Measurements from ENCODE around the gene DPEP2. TPM values are rescaled to one million over a fixed set of nuclear protein-coding genes. Genes with fewer than 3 reads are reported as not detected.
"Not testable (repeated sequence)": the region's sequence is repeated elsewhere in the genome, so short reads cannot be mapped to it uniquely, and the experiment has no call there.

The DPEP2 gene
- total and polyA plus RNA-seq, 2 of the 13 experiments (the other 11 are each of a cell fraction or from before 2014, with no cell fraction given), result 0.18 TPM; not detected in 1

GRCh38 chr16:67972285-67972684, 27.0 kb downstream of the DPEP2 start:
- in situ Hi-C loops (cut with HindIII; ENCODE audit: extremely low pct_ligation_motif_present, low pct_unique_long_range_greater_than_20kb); H3K9me3 ChIP-seq (ENCODE audit: low read length); ATAC-seq; FAIRE-seq; intact Hi-C loops (cut with micrococcal nuclease; ENCODE audit: unreplicated experiment); POLR2A ChIA-PET; H4K20me1 ChIP-seq (ENCODE audit: insufficient read depth, low read length); H3K27ac ChIP-seq (ENCODE audit: extremely low read length, insufficient read depth, low read length); H3K4me2 ChIP-seq (ENCODE audit: low read depth, low read length); H2AFZ ChIP-seq (ENCODE audit: low read length); H3K4me3 ChIP-seq (replicated peaks in 1 of 3; ENCODE audit: insufficient read depth in 1 of 3, low read depth in 2 of 3, low read length in 3 of 3); H3K36me3 ChIP-seq (replicated peaks in 1 of 2; ENCODE audit: control insufficient read depth in 1 of 2, insufficient read depth in 2 of 2, low read length in 2 of 2); H3K9ac ChIP-seq (ENCODE audit: insufficient read depth, low read depth, low read length); DNase-seq (ENCODE audit: low spot score); CTCF ChIA-PET (ENCODE audit: low intra/inter-chr PET ratio, low total read pairs); BruUV-seq (replicated peaks): not testable (repeated sequence)
- H3K27me3 ChIP-seq (ENCODE audit: control insufficient read depth in 1 of 2, insufficient read depth in 2 of 2, low read length in 2 of 2), result peaks cover 5 to 27% of the 10 kb centered on the region in 2 experiments; a peak in 4 of 5 replicates
- WGBS (ENCODE audit: low lambda C conversion rate), result 43% methylated on average over 7 of the region's 7 CpGs
- peaks cover 15% of the 10 kb centered on the region for H3K79me2 ChIP-seq (ENCODE audit: insufficient read depth, low read length)
- TF ChIP-seq ZNF441 (CRISPR knock-in tag; IDR thresholded peaks at IDR 0.05; ENCODE audit: borderline replicate concordance) (peak; percentile 97), EED (CRISPR knock-in tag; IDR thresholded peaks at IDR 0.05) (peak; percentile 43; the same call in 1 of the 2 replicates), ZNF362 (CRISPR knock-in tag; IDR thresholded peaks at IDR 0.05; ENCODE audit: borderline replicate concordance) (peak; percentile 45; the same call in 1 of the 2 replicates)
- peaks cover 56% of the 10 kb centered on the region for H3K4me1 ChIP-seq (ENCODE audit: insufficient read depth, low read length)

- H3K27me3 ChIP-seq (ENCODE audit: control insufficient read depth in 1 of 2, insufficient read depth in 2 of 2, low read length in 2 of 2), result peaks cover 3 to 15% of the 10 kb centered on the region in 2 experiments; a peak in 4 of 5 replicates
- intact Hi-C loops (cut with micrococcal nuclease; ENCODE audit: unreplicated experiment), result no loop called here
- TF ChIP-seq ZNF20 (CRISPR knock-in tag; IDR thresholded peaks at IDR 0.05) (0 out of 2 replicates have a peak, but pooled peaks have one; percentile 1), ZNF501 (CRISPR knock-in tag; IDR thresholded peaks at IDR 0.05) (0 out of 2 replicates have a peak, but pooled peaks have one; percentile 35)
- TF ChIP-seq, protein P1, sequence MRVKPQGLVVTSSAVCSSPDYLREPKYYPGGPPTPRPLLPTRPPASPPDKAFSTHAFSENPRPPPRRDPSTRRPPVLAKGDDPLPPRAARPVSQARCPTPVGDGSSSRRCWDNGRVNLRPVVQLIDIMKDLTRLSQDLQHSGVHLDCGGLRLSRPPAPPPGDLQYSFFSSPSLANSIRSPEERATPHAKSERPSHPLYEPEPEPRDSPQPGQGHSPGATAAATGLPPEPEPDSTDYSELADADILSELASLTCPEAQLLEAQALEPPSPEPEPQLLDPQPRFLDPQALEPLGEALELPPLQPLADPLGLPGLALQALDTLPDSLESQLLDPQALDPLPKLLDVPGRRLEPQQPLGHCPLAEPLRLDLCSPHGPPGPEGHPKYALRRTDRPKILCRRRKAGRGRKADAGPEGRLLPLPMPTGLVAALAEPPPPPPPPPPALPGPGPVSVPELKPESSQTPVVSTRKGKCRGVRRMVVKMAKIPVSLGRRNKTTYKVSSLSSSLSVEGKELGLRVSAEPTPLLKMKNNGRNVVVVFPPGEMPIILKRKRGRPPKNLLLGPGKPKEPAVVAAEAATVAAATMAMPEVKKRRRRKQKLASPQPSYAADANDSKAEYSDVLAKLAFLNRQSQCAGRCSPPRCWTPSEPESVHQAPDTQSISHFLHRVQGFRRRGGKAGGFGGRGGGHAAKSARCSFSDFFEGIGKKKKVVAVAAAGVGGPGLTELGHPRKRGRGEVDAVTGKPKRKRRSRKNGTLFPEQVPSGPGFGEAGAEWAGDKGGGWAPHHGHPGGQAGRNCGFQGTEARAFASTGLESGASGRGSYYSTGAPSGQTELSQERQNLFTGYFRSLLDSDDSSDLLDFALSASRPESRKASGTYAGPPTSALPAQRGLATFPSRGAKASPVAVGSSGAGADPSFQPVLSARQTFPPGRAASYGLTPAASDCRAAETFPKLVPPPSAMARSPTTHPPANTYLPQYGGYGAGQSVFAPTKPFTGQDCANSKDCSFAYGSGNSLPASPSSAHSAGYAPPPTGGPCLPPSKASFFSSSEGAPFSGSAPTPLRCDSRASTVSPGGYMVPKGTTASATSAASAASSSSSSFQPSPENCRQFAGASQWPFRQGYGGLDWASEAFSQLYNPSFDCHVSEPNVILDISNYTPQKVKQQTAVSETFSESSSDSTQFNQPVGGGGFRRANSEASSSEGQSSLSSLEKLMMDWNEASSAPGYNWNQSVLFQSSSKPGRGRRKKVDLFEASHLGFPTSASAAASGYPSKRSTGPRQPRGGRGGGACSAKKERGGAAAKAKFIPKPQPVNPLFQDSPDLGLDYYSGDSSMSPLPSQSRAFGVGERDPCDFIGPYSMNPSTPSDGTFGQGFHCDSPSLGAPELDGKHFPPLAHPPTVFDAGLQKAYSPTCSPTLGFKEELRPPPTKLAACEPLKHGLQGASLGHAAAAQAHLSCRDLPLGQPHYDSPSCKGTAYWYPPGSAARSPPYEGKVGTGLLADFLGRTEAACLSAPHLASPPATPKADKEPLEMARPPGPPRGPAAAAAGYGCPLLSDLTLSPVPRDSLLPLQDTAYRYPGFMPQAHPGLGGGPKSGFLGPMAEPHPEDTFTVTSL (CRISPR knock-in tag; IDR thresholded peaks at IDR 0.05; ENCODE audit: borderline replicate concordance), result no peak
- no peak overlapping the region for H3K27ac ChIP-seq (ENCODE audit: extremely low read length, insufficient read depth, low read length)
- DNase-seq (ENCODE audit: low spot score), result no peak
- H3K79me2 ChIP-seq (ENCODE audit: insufficient read depth, low read length), result peaks cover 26% of the 10 kb centered on the region
- no peak overlapping the region for H2AFZ ChIP-seq (ENCODE audit: low read length)
- H4K20me1 ChIP-seq (ENCODE audit: insufficient read depth, low read length), result peaks cover 7% of the 10 kb centered on the region; the same call in 1 of the 2 replicates
- no peak for FAIRE-seq
- 56% methylated on average over 9 of the region's 9 CpGs for WGBS (ENCODE audit: low lambda C conversion rate)
- ChIA-PET POLR2A (interaction anchor here (3.7 kb wide), 1 partner anchor 35 kb away, joined by 18 read pairs; the partner anchor contains the start of gene PSMB10), CTCF (ENCODE audit: low intra/inter-chr PET ratio, low total read pairs) (no interaction called here)
- H3K4me1 ChIP-seq (ENCODE audit: insufficient read depth, low read length), result peaks cover 56% of the 10 kb centered on the region
- no peak overlapping the region for H3K4me3 ChIP-seq (replicated peaks in 1 of 3; ENCODE audit: insufficient read depth in 1 of 3, low read depth in 2 of 3, low read length in 3 of 3)
- BruUV-seq (replicated peaks), result no TSS peak
- H3K36me3 ChIP-seq (replicated peaks in 1 of 2; ENCODE audit: control insufficient read depth in 1 of 2, insufficient read depth in 2 of 2, low read length in 2 of 2), result no peaks in the 10 kb centered on the region
- H3K9me3 ChIP-seq (ENCODE audit: low read length), result no peaks in the 10 kb centered on the region
- H3K9ac ChIP-seq (ENCODE audit: insufficient read depth, low read depth, low read length), result no peak overlapping the region
- in situ Hi-C loops (cut with HindIII; ENCODE audit: extremely low pct_ligation_motif_present, low pct_unique_long_range_greater_than_20kb), result no loop called here
- H3K4me2 ChIP-seq (ENCODE audit: low read depth, low read length), result peak overlapping the region; percentile 14; the same call in 1 of the 2 replicates
- no peak for ATAC-seq
Measured at GRCh38 chr16:67971111-67971510, 28.2 kb downstream of the DPEP2 start.

Measured in HepG2 (cell line).